ENCODE measurements around the gene PPP1R9B.

PPP1R9B gene

GRCh38 chr17:50103252-50103651 is 47.2 kb downstream of the PPP1R9B start:
- Mint-ChIP-seq H3K4me3 (no peak overlapping the region), H3K36me3 (ENCODE audit: low read depth) (peaks cover 35% of the 10 kb centered on the region), H3K9me3 (no peaks in the 10 kb centered on the region), H3K4me1 (peaks cover 47% of the 10 kb centered on the region), H3K27ac (peak overlapping the region; percentile 11 to 94 (median 79)), H3K27me3 (ENCODE audit: low read depth) (no peaks in the 10 kb centered on the region)
- no peak for TF ChIP-seq CTCF (IDR thresholded peaks at IDR 0.05; ENCODE audit: unreplicated experiment in 3 of 3)

- Mint-ChIP-seq H3K4me3 (peak overlapping the region in 2 of 3 experiments; percentile 35 to 38), H3K27ac (peak overlapping the region; percentile 79 to 94 (median 90)), H3K36me3 (ENCODE audit: low read depth) (peaks cover 33% of the 10 kb centered on the region), H3K27me3 (ENCODE audit: low read depth) (peaks cover 2% of the 10 kb centered on the region), H3K4me1 (peaks cover 49% of the 10 kb centered on the region), H3K9me3 (no peaks in the 10 kb centered on the region)
- no peak for TF ChIP-seq CTCF (IDR thresholded peaks at IDR 0.05; ENCODE audit: unreplicated experiment in 3 of 3)
Observed at GRCh38 chr17:50102164-50102991, 48.1 kb downstream of the PPP1R9B start.

GRCh38 chr17:50101346-50102163 is 48.9 kb downstream of the PPP1R9B start:
- H3K9me3 Mint-ChIP-seq: no peaks in the 10 kb centered on the region
- peaks cover 29% of the 10 kb centered on the region for H3K36me3 Mint-ChIP-seq (ENCODE audit: low read depth)
- peak overlapping the region; percentile 79 to 94 (median 90) for H3K27ac Mint-ChIP-seq
- peaks cover 3% of the 10 kb centered on the region for H3K27me3 Mint-ChIP-seq (ENCODE audit: low read depth)
- H3K4me3 Mint-ChIP-seq: peak overlapping the region; percentile 35 to 58 (median 56)
- H3K4me1 Mint-ChIP-seq: peaks cover 49% of the 10 kb centered on the region
- peak in 2 of 3 experiments; percentile 15 to 44 for TF ChIP-seq CTCF (IDR thresholded peaks at IDR 0.05; ENCODE audit: unreplicated experiment in 3 of 3)

GRCh38 chr17:50100921-50101345 is 49.5 kb downstream of the PPP1R9B start:
- Mint-ChIP-seq H3K4me3 (peak overlapping the region; percentile 30 to 56 (median 33)), H3K36me3 (ENCODE audit: low read depth) (peaks cover 24% of the 10 kb centered on the region), H3K4me1 (peaks cover 50% of the 10 kb centered on the region), H3K9me3 (no peaks in the 10 kb centered on the region), H3K27me3 (ENCODE audit: low read depth) (peaks cover 3% of the 10 kb centered on the region), H3K27ac (peak overlapping the region; percentile 79 to 94 (median 90))
- TF ChIP-seq CTCF (IDR thresholded peaks at IDR 0.05; ENCODE audit: unreplicated experiment in 3 of 3): no peak

GRCh38 chr17:50100480-50100883 is 50.0 kb downstream of the PPP1R9B start:
- Mint-ChIP-seq H3K36me3 (ENCODE audit: low read depth) (peaks cover 22% of the 10 kb centered on the region), H3K9me3 (no peaks in the 10 kb centered on the region), H3K27me3 (ENCODE audit: low read depth) (peaks cover 3% of the 10 kb centered on the region), H3K4me1 (peaks cover 54% of the 10 kb centered on the region), H3K4me3 (peak overlapping the region in 2 of 3 experiments; percentile 33 to 56), H3K27ac (peak overlapping the region; percentile 79 to 94 (median 90))
- no peak for TF ChIP-seq CTCF (IDR thresholded peaks at IDR 0.05; ENCODE audit: unreplicated experiment in 3 of 3)

All from nephron (organoid).